ENCODE data around the gene MMS22L. TPM values are rescaled to one million over a fixed set of nuclear protein-coding genes. Genes with fewer than 3 reads are reported as not detected.

MMS22L gene
- total RNA-seq, 1 donor from 2014 or later = 7.6 TPM

DNA sequence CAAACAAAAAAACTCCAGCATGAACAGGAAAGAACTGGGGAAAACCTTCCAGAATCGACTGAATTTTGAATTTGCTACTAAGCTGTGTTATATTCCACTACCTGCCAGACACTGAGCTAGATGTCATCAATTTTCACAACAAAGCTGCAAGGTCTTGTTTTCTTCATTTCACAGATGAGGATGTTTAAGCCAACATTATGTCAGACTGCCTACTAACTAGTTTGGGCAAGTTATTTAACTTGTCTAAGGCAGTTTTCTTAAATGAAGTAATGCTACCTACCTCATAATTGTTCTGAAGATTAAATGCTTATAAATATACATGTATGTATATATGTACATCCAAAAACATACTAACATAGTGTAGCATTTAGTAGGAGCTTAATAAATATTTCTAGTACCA is 144.4 kb downstream of the MMS22L start:
- Mint-ChIP-seq H3K4me3 (ENCODE audit: unreplicated experiment) (no peak overlapping the region), H3K27ac (ENCODE audit: unreplicated experiment) (no peak overlapping the region), H3K9me3 (ENCODE audit: low read depth) (no peaks in the 10 kb centered on the region), H3K4me1 (ENCODE audit: low read depth) (no peaks in the 10 kb centered on the region), H3K27me3 (ENCODE audit: low read depth) (no peaks in the 10 kb centered on the region), H3K36me3 (ENCODE audit: low read depth) (no peaks in the 10 kb centered on the region)
- TF ChIP-seq, protein P1, sequence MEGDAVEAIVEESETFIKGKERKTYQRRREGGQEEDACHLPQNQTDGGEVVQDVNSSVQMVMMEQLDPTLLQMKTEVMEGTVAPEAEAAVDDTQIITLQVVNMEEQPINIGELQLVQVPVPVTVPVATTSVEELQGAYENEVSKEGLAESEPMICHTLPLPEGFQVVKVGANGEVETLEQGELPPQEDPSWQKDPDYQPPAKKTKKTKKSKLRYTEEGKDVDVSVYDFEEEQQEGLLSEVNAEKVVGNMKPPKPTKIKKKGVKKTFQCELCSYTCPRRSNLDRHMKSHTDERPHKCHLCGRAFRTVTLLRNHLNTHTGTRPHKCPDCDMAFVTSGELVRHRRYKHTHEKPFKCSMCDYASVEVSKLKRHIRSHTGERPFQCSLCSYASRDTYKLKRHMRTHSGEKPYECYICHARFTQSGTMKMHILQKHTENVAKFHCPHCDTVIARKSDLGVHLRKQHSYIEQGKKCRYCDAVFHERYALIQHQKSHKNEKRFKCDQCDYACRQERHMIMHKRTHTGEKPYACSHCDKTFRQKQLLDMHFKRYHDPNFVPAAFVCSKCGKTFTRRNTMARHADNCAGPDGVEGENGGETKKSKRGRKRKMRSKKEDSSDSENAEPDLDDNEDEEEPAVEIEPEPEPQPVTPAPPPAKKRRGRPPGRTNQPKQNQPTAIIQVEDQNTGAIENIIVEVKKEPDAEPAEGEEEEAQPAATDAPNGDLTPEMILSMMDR (IDR thresholded peaks at IDR 0.05) = no peak
- DNase-seq (ENCODE audit: low spot score) = no peak

DNA sequence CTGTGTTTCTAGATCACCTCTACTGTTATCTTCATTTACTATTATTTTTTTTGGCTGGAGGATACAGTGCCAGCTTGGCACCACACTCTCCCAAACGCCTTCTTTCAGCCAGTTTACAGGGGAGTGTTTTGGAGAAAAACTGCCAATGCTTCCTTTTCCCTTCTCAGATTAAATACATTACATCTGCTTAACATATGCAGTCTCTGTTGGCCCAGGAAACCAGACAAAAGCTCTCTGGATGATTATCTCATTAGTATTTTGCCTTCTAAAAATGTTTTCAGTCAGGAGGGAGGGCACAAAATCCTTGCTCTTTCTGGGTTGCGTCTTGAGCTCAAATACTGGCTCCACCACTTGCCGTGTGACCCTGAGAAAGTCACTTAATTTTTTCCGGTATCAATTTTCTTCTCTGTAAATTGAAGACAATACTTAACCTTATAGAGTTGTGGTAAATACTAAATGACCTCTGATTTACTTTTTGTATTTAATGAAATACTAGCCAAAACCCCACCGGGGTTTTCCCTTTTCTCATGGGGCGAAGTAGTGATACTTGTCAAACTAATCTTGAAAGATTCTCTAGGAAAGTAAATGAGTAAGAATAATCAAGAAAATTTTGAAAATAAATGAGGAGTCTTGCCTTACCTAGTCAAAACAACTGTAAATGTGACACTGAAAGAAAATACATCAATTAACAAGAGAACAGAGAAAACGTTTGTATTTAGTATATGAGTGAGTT is 146.2 kb downstream of the MMS22L start:
- Mint-ChIP-seq H3K36me3 (ENCODE audit: low read depth) (no peaks in the 10 kb centered on the region), H3K27ac (ENCODE audit: unreplicated experiment) (no peak overlapping the region), H3K4me1 (ENCODE audit: low read depth) (no peaks in the 10 kb centered on the region), H3K9me3 (ENCODE audit: low read depth) (no peaks in the 10 kb centered on the region), H3K27me3 (ENCODE audit: low read depth) (no peaks in the 10 kb centered on the region), H3K4me3 (ENCODE audit: unreplicated experiment) (no peak overlapping the region)
- no peak for DNase-seq (ENCODE audit: low spot score)
- TF ChIP-seq, protein P1 (IDR thresholded peaks at IDR 0.05) = no peak

DNA sequence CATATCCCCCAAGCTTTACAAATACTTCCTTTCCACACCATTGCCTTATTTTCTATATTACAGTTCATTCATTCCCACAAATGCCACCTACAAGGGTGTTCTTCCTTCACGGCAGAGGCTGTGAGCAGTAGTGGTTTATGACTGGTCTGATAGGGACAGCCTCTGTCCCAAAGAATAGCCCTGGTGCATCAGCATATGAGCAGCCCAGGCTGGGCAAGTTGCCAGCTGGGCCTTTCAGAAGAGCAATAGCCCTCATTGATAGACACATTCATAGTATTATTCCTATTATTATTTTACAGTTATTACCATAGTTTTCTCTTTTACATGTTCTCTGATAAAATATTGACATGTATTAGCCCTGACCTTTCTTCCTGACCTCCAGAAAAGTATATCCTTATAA is 149.9 kb downstream of the MMS22L start:
- Mint-ChIP-seq H3K9me3 (ENCODE audit: low read depth) (no peaks in the 10 kb centered on the region), H3K36me3 (ENCODE audit: low read depth) (no peaks in the 10 kb centered on the region), H3K4me1 (ENCODE audit: low read depth) (no peaks in the 10 kb centered on the region), H3K27ac (ENCODE audit: unreplicated experiment) (no peak overlapping the region), H3K27me3 (ENCODE audit: low read depth) (no peaks in the 10 kb centered on the region), H3K4me3 (ENCODE audit: unreplicated experiment) (no peak overlapping the region)
- TF ChIP-seq, protein P1 (IDR thresholded peaks at IDR 0.05) = no peak
- no peak for DNase-seq (ENCODE audit: low spot score)

DNA sequence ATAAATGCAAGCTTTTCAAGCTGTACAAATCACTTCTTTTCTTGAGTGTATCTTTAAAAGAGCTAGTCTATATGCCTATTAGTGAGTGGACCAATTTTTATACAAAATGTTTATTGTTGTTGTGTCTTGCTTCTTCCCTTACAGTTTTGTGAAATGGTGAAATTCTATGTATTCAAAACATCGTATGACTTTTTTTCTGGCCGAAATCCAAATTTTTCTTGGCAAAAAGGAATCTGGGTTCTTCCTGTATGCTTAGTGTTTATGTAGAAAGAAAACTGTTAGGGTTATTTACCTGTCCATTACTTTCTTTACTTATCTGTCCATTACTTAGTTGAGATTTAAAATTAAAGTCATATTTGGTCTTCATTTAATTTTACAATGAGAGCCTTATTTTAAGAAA is 153.9 kb downstream of the MMS22L start:
- DNase-seq (ENCODE audit: low spot score) = no peak
- Mint-ChIP-seq H3K36me3 (ENCODE audit: low read depth) (no peaks in the 10 kb centered on the region), H3K9me3 (ENCODE audit: low read depth) (no peaks in the 10 kb centered on the region), H3K27ac (ENCODE audit: unreplicated experiment) (no peak overlapping the region), H3K4me3 (ENCODE audit: unreplicated experiment) (no peak overlapping the region), H3K4me1 (ENCODE audit: low read depth) (no peaks in the 10 kb centered on the region), H3K27me3 (ENCODE audit: low read depth) (no peaks in the 10 kb centered on the region)
- TF ChIP-seq, protein P1 (IDR thresholded peaks at IDR 0.05) = no peak

DNA sequence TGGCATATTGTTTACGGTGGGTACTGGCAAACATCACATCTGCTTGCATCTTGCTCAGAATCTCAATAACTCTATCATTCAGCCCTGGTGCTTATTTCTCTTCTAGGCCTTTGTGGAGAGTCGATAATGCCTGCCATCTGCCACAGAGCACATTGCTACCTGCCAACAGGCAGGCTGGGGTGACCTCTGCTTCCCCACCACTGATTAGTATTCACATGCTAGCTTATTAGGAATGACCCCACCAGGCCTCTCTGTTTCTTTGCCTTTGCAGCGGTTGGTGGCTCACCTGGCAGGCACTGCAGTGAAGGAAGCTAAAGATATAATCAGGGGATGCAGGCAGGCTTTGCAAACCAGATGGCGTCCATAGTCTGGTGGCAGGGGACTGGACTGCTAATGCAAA is 154.5 kb downstream of the MMS22L start:
- Mint-ChIP-seq H3K27ac (ENCODE audit: unreplicated experiment) (no peak overlapping the region), H3K36me3 (ENCODE audit: low read depth) (no peaks in the 10 kb centered on the region), H3K27me3 (ENCODE audit: low read depth) (peaks cover under 1% of the 10 kb centered on the region), H3K4me1 (ENCODE audit: low read depth) (no peaks in the 10 kb centered on the region), H3K4me3 (ENCODE audit: unreplicated experiment) (no peak overlapping the region), H3K9me3 (ENCODE audit: low read depth) (no peaks in the 10 kb centered on the region)
- TF ChIP-seq, protein P1 (IDR thresholded peaks at IDR 0.05) = no peak
- no peak for DNase-seq (ENCODE audit: low spot score)
